RWPE2 (cell line): ENCODE data around the gene EDC3.

Experiments
- ATAC-seq: fragments of 200-7000 bp; cut with Tn5 transposase; 3 replicates; pipeline ENCODE4 v1.9.1; 2021; ENCODE audit warnings: low read depth
- DNase-seq: peaks from one replicate; pipeline ENCODE4 v3.0.0-alpha.2; 2020; ENCODE audit warnings: low spot score
- H3K27ac ChIP-seq: fragments of 450-650 bp; 2 replicates; pipeline ENCODE4 v1.5.1; 2017; ENCODE audit warnings: mild to moderate bottlenecking; ENCODE audit not compliant: poor library complexity, severe bottlenecking
- H3K27me3 ChIP-seq: fragments of 250-450 bp; sonication (Bioruptor Pico); 2 replicates; pipeline ENCODE4 v1.5.1; 2021; ENCODE audit warnings: mild to moderate bottlenecking, moderate library complexity; ENCODE audit not compliant: insufficient read depth, poor library complexity, severe bottlenecking
- H3K36me3 ChIP-seq: fragments of 250-450 bp; sonication (Bioruptor Pico); 2 replicates; pipeline ENCODE4 v1.5.1; 2020; ENCODE audit warnings: low read depth, mild to moderate bottlenecking, moderate library complexity
- H3K4me1 ChIP-seq: fragments of 250-450 bp; sonication (Bioruptor Pico); 2 replicates; pipeline ENCODE4 v1.5.1; 2021; ENCODE audit warnings: mild to moderate bottlenecking, moderate library complexity; ENCODE audit not compliant: insufficient read depth, poor library complexity, severe bottlenecking
- H3K4me3 ChIP-seq: fragments of 250-450 bp; sonication (Bioruptor Pico); 2 replicates; pipeline ENCODE4 v1.5.1; 2021; ENCODE audit warnings: mild to moderate bottlenecking, moderate library complexity; ENCODE audit not compliant: severe bottlenecking
- H3K9me3 ChIP-seq: fragments of 250-450 bp; sonication (Bioruptor Pico); 2 replicates; pipeline ENCODE4 v1.5.1; 2021; ENCODE audit warnings: mild to moderate bottlenecking, moderate library complexity; ENCODE audit not compliant: severe bottlenecking
- TF ChIP-seq, protein P1 (sequence below): fragments of 450-650 bp; IDR thresholded peaks from one replicate; pipeline ENCODE4 v1.5.1; 2017; ENCODE audit warnings: mild to moderate bottlenecking, moderate library complexity; ENCODE audit not compliant: poor library complexity, severe bottlenecking

The EDC3 gene

GRCh38 chr15:74619916-74620635 lies 75.7 kb downstream of the EDC3 start:
- ATAC-seq (no peak), DNase-seq (no peak)
- Histone ChIP-seq H3K27me3 (no peaks in the 10 kb centered on the region), H3K36me3 (peaks cover 64% of the 10 kb centered on the region), H3K4me3 (no peak overlapping the region), H3K9me3 (no peaks in the 10 kb centered on the region), H3K27ac (no peak overlapping the region), H3K4me1 (peaks cover 8% of the 10 kb centered on the region)
- TF ChIP-seq, protein P1, sequence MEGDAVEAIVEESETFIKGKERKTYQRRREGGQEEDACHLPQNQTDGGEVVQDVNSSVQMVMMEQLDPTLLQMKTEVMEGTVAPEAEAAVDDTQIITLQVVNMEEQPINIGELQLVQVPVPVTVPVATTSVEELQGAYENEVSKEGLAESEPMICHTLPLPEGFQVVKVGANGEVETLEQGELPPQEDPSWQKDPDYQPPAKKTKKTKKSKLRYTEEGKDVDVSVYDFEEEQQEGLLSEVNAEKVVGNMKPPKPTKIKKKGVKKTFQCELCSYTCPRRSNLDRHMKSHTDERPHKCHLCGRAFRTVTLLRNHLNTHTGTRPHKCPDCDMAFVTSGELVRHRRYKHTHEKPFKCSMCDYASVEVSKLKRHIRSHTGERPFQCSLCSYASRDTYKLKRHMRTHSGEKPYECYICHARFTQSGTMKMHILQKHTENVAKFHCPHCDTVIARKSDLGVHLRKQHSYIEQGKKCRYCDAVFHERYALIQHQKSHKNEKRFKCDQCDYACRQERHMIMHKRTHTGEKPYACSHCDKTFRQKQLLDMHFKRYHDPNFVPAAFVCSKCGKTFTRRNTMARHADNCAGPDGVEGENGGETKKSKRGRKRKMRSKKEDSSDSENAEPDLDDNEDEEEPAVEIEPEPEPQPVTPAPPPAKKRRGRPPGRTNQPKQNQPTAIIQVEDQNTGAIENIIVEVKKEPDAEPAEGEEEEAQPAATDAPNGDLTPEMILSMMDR, result no peak

DNA sequence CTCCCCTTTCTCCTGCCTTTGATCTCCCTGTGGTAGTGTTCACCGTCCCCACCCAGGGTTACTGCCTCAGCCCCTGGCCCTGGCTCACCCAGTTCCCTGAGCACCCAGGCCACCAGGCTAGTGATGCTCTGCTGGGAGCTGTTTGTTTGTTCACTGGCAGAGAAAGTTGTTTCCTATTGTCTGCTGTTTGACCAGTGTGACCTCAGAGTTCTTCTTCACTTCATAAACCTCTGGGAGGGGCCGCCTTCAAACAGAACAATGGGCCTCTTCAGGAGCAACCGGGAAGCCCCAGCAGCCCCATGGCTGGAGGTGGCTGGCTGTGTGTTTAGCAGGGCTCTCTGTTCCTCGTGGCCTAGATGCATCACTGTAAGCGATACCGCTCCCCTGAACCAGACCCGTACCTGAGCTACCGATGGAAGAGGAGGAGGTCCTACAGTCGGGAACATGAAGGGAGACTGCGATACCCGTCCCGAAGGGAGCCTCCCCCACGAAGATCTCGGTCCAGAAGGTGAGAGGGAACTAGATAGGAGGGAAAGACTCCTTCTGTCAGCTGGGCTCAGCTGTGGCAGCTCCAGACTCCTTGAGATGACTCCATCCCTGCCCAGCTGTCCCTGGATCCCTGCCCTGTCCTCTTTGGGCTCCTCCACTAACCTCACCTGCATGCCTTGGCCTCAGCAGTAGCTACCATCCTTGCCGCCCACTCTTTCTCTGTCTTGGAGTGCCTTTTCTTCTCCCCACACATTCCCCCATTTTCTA lies 76.8 kb downstream of the EDC3 start:
- Histone ChIP-seq H3K4me3 (no peak overlapping the region), H3K27ac (no peak overlapping the region), H3K4me1 (peaks cover 8% of the 10 kb centered on the region), H3K36me3 (peaks cover 53% of the 10 kb centered on the region), H3K9me3 (no peaks in the 10 kb centered on the region), H3K27me3 (no peaks in the 10 kb centered on the region)
- ATAC-seq, result no peak
- TF ChIP-seq, protein P1, result no peak
- no peak for DNase-seq

GRCh38 chr15:74616996-74617395 lies 78.8 kb downstream of the EDC3 start:
- H3K9me3 ChIP-seq, result no peaks in the 10 kb centered on the region
- peak overlapping the region; percentile 73 for H3K27ac ChIP-seq
- TF ChIP-seq, protein P1, result no peak
- H3K36me3 ChIP-seq, result peaks cover 33% of the 10 kb centered on the region
- H3K4me1 ChIP-seq, result peaks cover 8% of the 10 kb centered on the region
- no peaks in the 10 kb centered on the region for H3K27me3 ChIP-seq
- no peak for ATAC-seq
- peak overlapping the region; percentile 70 for H3K4me3 ChIP-seq
- DNase-seq, result no peak

GRCh38 chr15:74616366-74616939 lies 79.4 kb downstream of the EDC3 start:
- DNase-seq, result no peak
- Histone ChIP-seq H3K27me3 (no peaks in the 10 kb centered on the region), H3K27ac (peak overlapping the region; percentile 73), H3K36me3 (peaks cover 27% of the 10 kb centered on the region), H3K4me3 (peak overlapping the region; percentile 70), H3K9me3 (no peaks in the 10 kb centered on the region), H3K4me1 (peaks cover 8% of the 10 kb centered on the region)
- no peak for ATAC-seq
- TF ChIP-seq, protein P1, result no peak
